IMR-90 (cell line): ENCODE measurements around the gene DPF1. TPM values are rescaled to one million over a fixed set of nuclear protein-coding genes. Genes with fewer than 3 reads are reported as not detected.

ENCODE experiments used
- ATAC-seq: fragments of 200-7000 bp; cut with Tn5 transposase; 2 replicates; pipeline ENCODE4 v1.9.1; 2020; ENCODE audit warnings: low read depth, mild to moderate bottlenecking, moderate library complexity
- BruUV-seq: library from RNA; stranded (reverse); fragments of 400-500 nt; replicated peaks from 2 replicates; lab custom pipeline; 2021; lab: Mats Ljungman, UMichigan
- CTCF ChIA-PET: fragments of 300-600 bp; formaldehyde crosslinking; extraction: SDS; loops from one replicate; lab custom pipeline; 2021; ENCODE audit warnings: antibody characterized with exemption; lab: Yijun Ruan, JAX
- POLR2A ChIA-PET: fragments of 300-600 bp; sonication (Branson Sonifier 250); formaldehyde crosslinking; loops from one replicate; lab custom pipeline; 2022; ENCODE audit warnings: antibody characterized with exemption; ENCODE audit not compliant: unreplicated experiment; lab: Charles Lee
- DNase-seq: peaks from one replicate; pipeline ENCODE4 v3.0.0; 2013
- H2AFZ ChIP-seq: replicated peaks from 2 replicates; pipeline ENCODE3; 2013; ENCODE audit warnings: low read length, mild to moderate bottlenecking; ENCODE audit not compliant: poor library complexity
- H2AK5ac ChIP-seq: 2 replicates; pipeline ENCODE4 v1.6.1; 2013; ENCODE audit warnings: low read depth, low read length, inconsistent platforms
- H2AK9ac ChIP-seq: replicated peaks from 2 replicates; pipeline ENCODE3; 2013; ENCODE audit warnings: mild to moderate bottlenecking, low read depth, low read length, moderate library complexity; ENCODE audit not compliant: poor library complexity
- H2BK120ac ChIP-seq: 2 replicates; pipeline ENCODE4 v1.6.1; 2013; ENCODE audit warnings: low read depth, low read length, inconsistent platforms
- H2BK15ac ChIP-seq: 3 replicates; pipeline ENCODE4 v1.6.1; 2013; ENCODE audit warnings: low read depth, low read length, inconsistent platforms
- H2BK20ac ChIP-seq: 2 replicates; pipeline ENCODE4 v1.6.1; 2013; ENCODE audit warnings: low read depth, mild to moderate bottlenecking, inconsistent platforms, low read length, moderate library complexity
- H2BK5ac ChIP-seq: 2 replicates; pipeline ENCODE4 v1.6.1; 2013; ENCODE audit warnings: mild to moderate bottlenecking, low read depth, low read length, inconsistent platforms; ENCODE audit not compliant: poor library complexity, severe bottlenecking
- H3K14ac ChIP-seq: replicated peaks from 2 replicates; pipeline ENCODE4 v1.6.1; 2013; ENCODE audit warnings: low read depth, low read length, inconsistent platforms
- H3K18ac ChIP-seq: 2 replicates; pipeline ENCODE4 v1.6.1; 2013; ENCODE audit warnings: low read depth, low read length, control low read depth
- H3K23ac ChIP-seq: 2 replicates; pipeline ENCODE4 v1.6.1; 2013; ENCODE audit warnings: low read depth, low read length, inconsistent platforms
- H3K27ac ChIP-seq: 2 replicates; pipeline ENCODE4 v1.5.1; 2013; ENCODE audit warnings: mild to moderate bottlenecking, control low read depth, low read length; ENCODE audit not compliant: insufficient read depth
- H3K27me3 ChIP-seq: 2 replicates; pipeline ENCODE4 v1.6.1; 2013; ENCODE audit warnings: low read length; ENCODE audit not compliant: control insufficient read depth, insufficient read depth
- H3K36me3 ChIP-seq: 2 replicates; pipeline ENCODE4 v1.6.1; 2013; ENCODE audit warnings: low read length, mixed read lengths; ENCODE audit not compliant: control insufficient read depth, insufficient read depth
- H3K4ac ChIP-seq: 2 replicates; pipeline ENCODE4 v1.6.1; 2013; ENCODE audit warnings: low read depth, low read length, inconsistent platforms
- H3K4me1 ChIP-seq: 2 replicates; pipeline ENCODE4 v1.6.1; 2013; ENCODE audit warnings: low read length, mixed read lengths; ENCODE audit not compliant: control insufficient read depth, insufficient read depth
- H3K4me2 ChIP-seq: 2 replicates; pipeline ENCODE4 v1.6.1; 2013; ENCODE audit warnings: low read depth, mild to moderate bottlenecking, control low read depth, low read length, moderate library complexity
- H3K4me3 ChIP-seq: 2 replicates; pipeline ENCODE4 v1.5.1; 2013; ENCODE audit warnings: low read depth, mild to moderate bottlenecking, control low read depth, low read length, moderate library complexity; ENCODE audit not compliant: insufficient read depth
- H3K56ac ChIP-seq: 2 replicates; pipeline ENCODE4 v1.6.1; 2013; ENCODE audit warnings: low read length, inconsistent platforms; ENCODE audit not compliant: insufficient read depth; ENCODE audit errors: extremely low read depth
- H3K79me1 ChIP-seq, 2 experiments: 2 replicates each; pipeline ENCODE4 v1.6.1; 2013; ENCODE audit warnings: low read length in 2 of 2, inconsistent platforms in 1 of 2, low read depth in 1 of 2
- H3K9ac ChIP-seq: 2 replicates; pipeline ENCODE4 v1.6.1; 2013; ENCODE audit warnings: low read depth, low read length, control low read depth
- H3K9me1 ChIP-seq: 2 replicates; pipeline ENCODE4 v1.6.1; 2013; ENCODE audit warnings: low read length, inconsistent platforms; ENCODE audit not compliant: insufficient read depth
- H3K9me3 ChIP-seq: 2 replicates; pipeline ENCODE4 v1.6.1; 2013; ENCODE audit warnings: low read length; ENCODE audit not compliant: control insufficient read depth, insufficient read depth
- H4K20me1 ChIP-seq: 2 replicates; pipeline ENCODE4 v1.6.1; 2013; ENCODE audit warnings: low read length, inconsistent platforms; ENCODE audit not compliant: insufficient read depth
- H4K5ac ChIP-seq: 2 replicates; pipeline ENCODE4 v1.6.1; 2013; ENCODE audit warnings: mild to moderate bottlenecking, low read depth, low read length, control low read depth
- H4K8ac ChIP-seq, 2 experiments: 2 replicates each; pipeline ENCODE4 v1.6.1; 2013; ENCODE audit warnings: low read depth in 2 of 2, low read length in 2 of 2, control low read depth in 1 of 2, inconsistent platforms in 1 of 2
- H4K91ac ChIP-seq: 2 replicates; pipeline ENCODE4 v1.6.1; 2013; ENCODE audit warnings: low read depth, low read length, inconsistent platforms; ENCODE audit not compliant: insufficient read depth
- BHLHE40 ChIP-seq: fragments of 150-350 bp; IDR thresholded peaks from 2 replicates; pipeline ENCODE4 v1.6.1; 2016; ENCODE audit warnings: mild to moderate bottlenecking, low read depth, low read length
- CEBPB ChIP-seq: IDR thresholded peaks from 2 replicates; pipeline ENCODE4 v1.6.1; 2012; ENCODE audit warnings: low read depth, low read length, improper control_type of control experiment
- CHD1 ChIP-seq: IDR thresholded peaks from 2 replicates; pipeline ENCODE4 v1.6.1; 2012; ENCODE audit warnings: low read depth, low read length, improper control_type of control experiment
- CTCF ChIP-seq: conservative IDR thresholded peaks from 2 replicates; pipeline ENCODE4 v1.5.1; 2012; ENCODE audit warnings: mild to moderate bottlenecking, low read depth, low read length, improper control_type of control experiment
- ELK1 ChIP-seq: fragments of 150-350 bp; IDR thresholded peaks from 2 replicates; pipeline ENCODE4 v1.6.1; 2016; ENCODE audit warnings: low read depth, mild to moderate bottlenecking, low read length, moderate library complexity, borderline replicate concordance
- MXI1 ChIP-seq: IDR thresholded peaks from 2 replicates; pipeline ENCODE4 v1.6.1; 2012; ENCODE audit warnings: low read depth, mild to moderate bottlenecking, low read length, moderate library complexity, borderline replicate concordance
- NFE2L2 ChIP-seq: fragments of 150-350 bp; IDR thresholded peaks from 2 replicates; pipeline ENCODE4 v1.6.1; 2016; ENCODE audit warnings: low read depth, mild to moderate bottlenecking, low read length
- POLR2A ChIP-seq: IDR thresholded peaks from 2 replicates; pipeline ENCODE4 v1.6.1; 2012; ENCODE audit warnings: mild to moderate bottlenecking, low read depth, low read length
- RAD21 ChIP-seq: IDR thresholded peaks from 2 replicates; pipeline ENCODE4 v1.6.1; 2012; ENCODE audit warnings: low read length, improper control_type of control experiment
- RCOR1 ChIP-seq: IDR thresholded peaks from 2 replicates; pipeline ENCODE4 v1.6.1; 2012; ENCODE audit warnings: mild to moderate bottlenecking, low read length, improper control_type of control experiment; ENCODE audit not compliant: insufficient replicate concordance
- SMC3 ChIP-seq: fragments of 150-350 bp; IDR thresholded peaks from 2 replicates; pipeline ENCODE4 v1.6.1; 2016; ENCODE audit warnings: low read depth, mild to moderate bottlenecking, antibody characterized with exemption, low read length, moderate library complexity
- USF2 ChIP-seq: fragments of 150-350 bp; IDR thresholded peaks from 2 replicates; pipeline ENCODE4 v1.6.1; 2017; ENCODE audit warnings: mild to moderate bottlenecking, antibody characterized with exemption, low read length, low read depth
- WGBS, 2 experiments: methylation state at CpG; one replicate each; pipeline versions ENCODE4 v1.1.5 to v1.1.7; 2013; ENCODE audit warnings: missing lambda C conversion rate in 2 of 2; ENCODE audit not compliant: insufficient read length in 1 of 2; ENCODE audit errors: extremely low coverage in 2 of 2; 5-methylcytosine and 5-hydroxymethylcytosine counted together
- dilution Hi-C: fragments of 300-500 bp; cut with HindIII; formaldehyde crosslinking; loops from one replicate; pipeline ENCODE4 v1.14.3; 2018; ENCODE audit warnings: low sequenced_read_pairs; ENCODE audit not compliant: unreplicated experiment
- in situ Hi-C: fragments of 300-500 bp; cut with MboI; formaldehyde crosslinking; loops from 3 replicates; pipeline ENCODE4 v1.14.3; 2019; ENCODE audit warnings: low sequenced_read_pairs, inconsistent platforms, mixed read lengths
- intact Hi-C: fragments of 100-400 bp; cut with micrococcal nuclease; formaldehyde crosslinking; loops from 2 replicates; pipeline ENCODE4 v1.10.0; 2022
- polyA plus RNA-seq, 3 experiments: library from polyadenylated mRNA; depleted of rRNA; stranded (reverse); fragments of >200 nt; gene quantifications; 2 replicates each; pipeline ENCODE4 v1.2.3, GENCODE V29; 2012; ENCODE audit warnings: low replicate concordance in 1 of 3
- total RNA-seq: library from RNA; depleted of rRNA; stranded (reverse); fragments of >200 nt; gene quantifications from 2 replicates; pipeline ENCODE4 v1.2.3, GENCODE V29; 2012

The DPF1 gene
- total and polyA plus RNA-seq, 2 of the 4 experiments (the other 2 are of a cell fraction): 3.2 to 5.5 TPM

- TF ChIP-seq ELK1 (no peak), MXI1 (no peak), RCOR1 (no peak), POLR2A (no peak), RAD21 (no peak), BHLHE40 (no peak), SMC3 (no peak), NFE2L2 (no peak), CTCF (no peak), USF2 (no peak), CEBPB (no peak), CHD1 (no peak)
- Histone ChIP-seq H3K23ac (no peak overlapping the region), H3K9ac (no peak overlapping the region), H3K36me3 (peaks cover 7% of the 10 kb centered on the region), H3K4me3 (no peak overlapping the region), H2BK5ac (no peak overlapping the region), H2AFZ (no peak overlapping the region), H3K9me3 (no peaks in the 10 kb centered on the region), H3K27me3 (no peaks in the 10 kb centered on the region), H2BK15ac (no peak overlapping the region), H3K18ac (no peak overlapping the region), H3K27ac (no peak overlapping the region), H3K14ac (no peak overlapping the region), H2BK120ac (no peak overlapping the region), H3K79me1 (peaks cover 0 to 34% of the 10 kb centered on the region in 2 experiments), H3K56ac (no peak overlapping the region), H3K9me1 (peaks cover 14% of the 10 kb centered on the region), H3K4me2 (no peak overlapping the region), H4K20me1 (peaks cover 14% of the 10 kb centered on the region; the same call in 1 of the 2 replicates), H4K8ac (no peak overlapping the region), H3K4me1 (peaks cover 6% of the 10 kb centered on the region), H2AK9ac (peak overlapping the region; percentile 42), H2AK5ac (no peak overlapping the region), H2BK20ac (no peak overlapping the region), H4K5ac (no peak overlapping the region), H3K4ac (no peak overlapping the region), H4K91ac (no peak overlapping the region)
- intact Hi-C loops (no loop called here), dilution Hi-C loops (no loop called here), in situ Hi-C loops (no loop called here)
- POLR2A ChIA-PET: no interaction called here
- BruUV-seq: no TSS peak
- no peak for ATAC-seq
- CTCF ChIA-PET: no interaction called here
- WGBS, 2 experiments: 98% methylated on average over 7 of the region's 10 CpGs; no CpG with 5 or more reads in 1 of the 2 experiments
- DNase-seq: no peak
Measured at GRCh38 chr19:38185562-38185961, 38.5 kb downstream of the DPF1 start.
